DMS 273 (cell line): ENCODE data around the gene FUT7.

Experiments
- DNase-seq: peaks from one replicate; lab custom pipeline; 2025; ENCODE audit not compliant: unreplicated experiment; lab: John Stamatoyannopoulos, UW

FUT7 gene

DNA sequence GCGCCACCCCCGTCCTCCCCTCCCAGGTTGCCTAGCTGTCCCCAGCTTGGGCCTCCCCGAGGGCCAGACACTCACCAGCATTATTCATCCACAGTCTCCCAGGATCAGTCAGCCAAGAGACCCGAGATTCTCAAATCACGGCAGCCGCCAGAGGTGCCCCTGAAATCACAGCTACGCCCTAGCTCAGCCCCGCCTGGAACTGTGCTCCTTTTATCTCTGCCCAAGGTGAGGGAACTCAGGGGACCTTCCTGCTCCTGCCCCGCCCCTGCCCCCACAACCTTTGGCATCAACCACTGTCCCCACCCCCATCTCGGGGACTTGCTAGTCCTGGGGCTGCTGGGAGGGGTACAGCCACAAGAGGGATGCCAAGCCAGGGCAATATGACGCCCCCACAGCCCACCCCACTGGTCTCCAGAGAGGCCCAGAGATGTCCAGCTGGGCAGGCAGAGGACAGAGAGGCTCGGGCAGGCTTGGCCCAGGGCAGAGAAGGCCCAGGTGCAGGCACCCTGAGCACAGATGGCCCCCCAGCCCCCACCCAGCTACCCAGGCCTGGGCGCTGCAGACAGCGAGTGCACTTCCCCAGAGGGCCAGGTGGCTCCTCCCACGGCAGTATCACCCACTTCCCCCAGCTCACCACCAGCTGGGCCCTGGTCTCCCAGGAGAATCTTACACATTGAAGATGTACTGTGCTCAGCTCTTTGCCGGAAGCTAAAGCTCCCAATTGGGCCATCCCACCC lies at the start of gene FUT7:
FUT7 (minus strand) TSS at position 185 of the 737 bp plus-strand sequence; CDS start at position 88, 97 bp downstream.
- DNase-seq, result peak; percentile 42

DNA sequence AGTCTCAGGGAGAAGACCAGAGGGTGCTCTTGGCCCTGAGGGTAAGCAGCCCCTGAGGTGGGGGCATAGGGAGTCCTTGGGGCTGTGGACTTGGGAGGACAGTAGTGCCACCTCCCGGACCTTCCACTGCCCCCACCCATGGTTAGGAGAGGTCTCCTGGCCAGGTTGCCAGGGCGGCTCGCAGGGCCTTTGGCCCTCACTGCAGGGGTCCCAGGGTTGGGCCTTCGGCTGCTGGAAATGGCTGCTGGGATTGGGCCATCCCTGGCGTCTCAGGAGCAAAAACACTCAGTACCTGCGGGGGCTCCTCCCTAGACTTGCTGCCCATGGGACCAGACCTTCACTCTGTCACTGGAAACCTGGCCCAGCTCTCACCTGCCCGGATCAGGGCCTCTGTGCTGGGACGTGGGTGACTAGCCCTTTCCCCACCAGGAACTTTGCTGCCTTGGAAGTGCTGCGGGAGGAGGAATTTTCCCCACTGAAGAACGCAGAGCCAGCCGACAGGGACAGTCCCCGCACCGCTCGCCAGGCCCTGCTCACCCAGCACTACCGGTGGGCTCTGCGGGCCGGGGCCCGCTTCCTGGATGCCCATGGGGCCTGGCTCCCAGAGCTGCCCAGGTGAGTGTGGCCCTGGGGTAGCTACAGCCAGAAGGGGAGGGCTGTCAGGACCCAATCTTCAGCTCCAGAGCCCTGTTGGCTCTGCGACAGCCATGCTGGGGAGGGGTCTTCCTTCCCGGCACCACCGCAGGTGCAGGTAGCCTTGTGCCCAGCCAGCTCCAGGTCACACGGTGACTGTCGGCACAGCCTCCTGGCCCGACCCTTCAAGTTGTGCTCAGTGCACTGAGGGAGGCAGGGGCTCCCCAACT lies 48.6 kb upstream of the FUT7 start:
- DNase-seq, result no peak

GRCh38 chr9:137079401-137079787 lies 47.5 kb upstream of the FUT7 start:
- no peak for DNase-seq

DNA sequence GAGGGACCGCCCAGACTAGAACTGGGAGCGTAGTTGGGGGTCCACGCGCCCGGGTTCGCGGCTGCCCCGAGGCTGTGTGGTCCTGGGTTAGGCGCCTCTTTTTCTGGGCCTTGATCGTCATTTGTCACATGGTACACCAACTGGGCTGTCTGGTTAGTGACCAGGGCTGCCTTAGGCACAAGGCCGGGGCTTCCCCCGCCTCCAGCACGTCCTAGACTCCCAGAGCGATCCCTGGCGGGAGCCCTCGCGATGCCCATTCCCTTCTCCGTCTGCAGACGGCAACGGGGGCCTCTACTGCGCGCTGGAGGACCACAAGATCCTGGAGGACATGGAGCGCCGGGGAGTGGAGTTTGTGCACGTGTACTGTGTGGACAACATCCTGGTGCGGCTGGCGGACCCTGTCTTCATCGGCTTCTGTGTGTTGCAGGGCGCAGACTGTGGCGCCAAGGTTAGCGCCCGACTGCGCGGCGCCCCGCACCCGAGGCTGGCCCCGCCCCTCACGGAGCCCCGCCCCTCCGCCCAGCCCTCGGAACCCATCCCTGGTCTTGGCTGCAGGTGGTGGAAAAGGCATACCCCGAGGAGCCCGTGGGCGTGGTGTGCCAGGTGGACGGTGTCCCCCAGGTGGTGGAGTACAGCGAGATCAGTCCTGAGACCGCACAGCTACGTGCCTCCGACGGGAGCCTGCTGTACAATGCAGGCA lies 47.0 kb upstream of the FUT7 start:
- no peak for DNase-seq

GRCh38 chr9:137077758-137078693 lies 46.1 kb upstream of the FUT7 start:
- DNase-seq, result no peak

- DNase-seq, result peak; percentile 69
These were observed 45.3 kb upstream of the FUT7 start, which contains the start of gene UAP1L1 for GRCh38 chr9:137077010-137077747. UAP1L1 (plus strand) TSS chr9:137077517; CDS start chr9:137077533, 16 bp downstream.

GRCh38 chr9:137076636-137077009 lies 44.7 kb upstream of the FUT7 start:
- DNase-seq, result no peak

DNA sequence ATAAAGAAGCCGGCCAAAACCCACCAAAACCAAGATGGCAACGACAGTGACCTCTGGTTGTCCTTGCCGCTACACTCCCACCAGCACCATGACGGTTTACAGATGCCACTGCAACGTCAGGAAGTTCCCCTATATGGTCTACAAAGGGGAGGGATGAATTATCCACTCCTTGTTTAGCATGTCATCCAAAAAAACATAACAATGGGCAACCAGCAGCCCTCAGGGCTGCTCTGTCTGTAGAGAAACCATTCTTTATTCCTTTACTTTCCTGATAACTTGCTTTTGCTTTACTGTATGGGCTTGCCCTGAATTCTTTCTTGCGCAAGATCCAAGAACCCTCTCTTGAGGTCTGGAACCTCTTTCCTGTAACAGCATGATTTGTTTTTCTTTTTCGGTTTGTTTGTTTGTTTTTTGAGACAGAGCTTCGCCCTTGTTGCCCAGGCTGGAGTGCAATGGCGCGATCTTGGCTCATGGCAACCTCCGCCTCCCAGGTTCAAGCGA lies 43.4 kb upstream of the FUT7 start:
- no peak for DNase-seq

DNA sequence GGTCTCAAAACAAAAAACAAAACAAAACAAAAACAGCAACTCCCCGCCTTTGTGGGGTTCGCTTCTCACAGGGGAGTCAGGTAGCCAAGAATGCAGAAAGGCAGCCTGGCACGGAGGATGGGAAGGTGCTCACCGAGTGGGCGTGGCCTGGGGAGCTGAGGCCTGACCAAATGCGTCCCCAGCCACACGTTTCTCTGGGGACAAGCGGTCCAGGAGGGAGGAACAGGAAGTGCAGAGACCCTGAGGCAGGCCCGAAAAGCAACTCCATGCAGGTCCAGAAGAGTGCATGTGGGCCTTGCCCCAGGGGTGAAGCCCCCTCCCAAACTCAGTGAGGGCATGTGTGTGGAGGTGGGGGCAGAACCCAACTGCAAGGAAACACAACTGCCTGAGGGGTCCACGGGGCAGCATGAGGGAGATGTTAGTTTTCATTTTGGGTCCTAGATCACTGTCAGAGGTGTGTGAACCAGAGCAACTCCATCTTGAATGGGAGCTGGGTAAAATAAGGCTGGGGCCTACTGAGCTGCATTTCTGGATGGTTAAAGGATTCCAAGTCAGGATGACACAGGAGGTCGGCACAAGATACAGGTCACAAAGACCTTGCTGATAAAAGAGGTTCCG lies 42.9 kb upstream of the FUT7 start:
- no peak for DNase-seq

- DNase-seq, result no peak
These were observed 42.1 kb upstream of the FUT7 start for GRCh38 chr9:137073992-137074399.

- no peak for DNase-seq
These were observed 39.4 kb upstream of the FUT7 start for GRCh38 chr9:137071282-137071681.

DNA sequence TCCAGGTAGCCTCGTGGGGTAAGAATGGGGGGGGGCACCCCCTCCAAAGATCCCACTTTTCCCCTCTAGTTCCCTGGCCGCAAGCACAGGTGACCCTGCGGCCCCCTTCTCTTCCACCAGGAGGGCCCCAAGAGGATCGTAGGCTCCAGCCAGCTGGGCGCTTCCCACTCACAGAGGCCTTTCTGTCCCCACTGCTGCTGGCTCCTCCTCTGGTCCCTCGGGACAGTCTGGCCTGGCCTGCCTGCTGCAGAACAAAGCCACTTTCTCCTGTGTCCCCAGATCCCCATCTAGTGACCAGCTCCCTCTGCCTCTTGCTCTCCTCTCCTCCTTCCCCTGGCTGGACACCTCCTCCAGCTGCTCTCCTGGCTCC lies 39.0 kb upstream of the FUT7 start:
- no peak for DNase-seq

DNA sequence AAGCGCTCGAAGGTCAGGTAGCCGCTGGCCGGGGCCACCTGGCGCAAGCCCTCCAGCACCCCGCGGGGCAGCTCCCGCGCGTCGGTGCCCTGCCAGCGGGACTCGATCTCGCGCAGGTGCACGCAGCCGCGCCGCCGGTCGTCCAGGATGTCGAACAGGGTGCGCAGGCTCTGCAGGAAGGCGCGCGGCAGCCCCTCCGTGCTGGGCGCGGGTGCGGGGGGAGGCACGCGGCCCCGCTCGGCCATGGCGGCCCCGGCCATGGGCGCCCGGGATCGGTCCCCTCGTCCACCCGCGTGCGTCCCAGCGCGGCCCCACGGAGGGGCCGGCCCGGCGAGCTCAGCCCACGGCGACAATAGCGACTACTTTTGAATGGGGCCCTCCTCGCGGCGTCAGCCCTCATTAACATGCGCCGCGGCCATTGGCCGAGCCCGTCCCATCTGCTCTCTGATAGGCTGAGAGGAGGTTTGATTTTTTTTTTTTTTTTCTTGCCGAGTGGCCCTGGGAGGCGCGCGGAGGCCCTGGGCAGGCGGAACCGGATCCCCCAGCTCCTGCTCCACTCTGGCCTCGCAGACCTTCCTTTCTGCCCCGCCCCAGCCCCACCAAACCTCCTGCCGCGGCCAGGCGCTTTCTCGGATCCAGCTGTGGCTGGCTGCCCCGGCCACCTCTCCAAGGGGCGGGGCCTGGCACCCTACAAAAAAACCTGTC lies 38.5 kb upstream of the FUT7 start, which contains the start of gene SAPCD2:
SAPCD2 (minus strand) TSS at position 357 of the 705 bp plus-strand sequence; CDS start at position 260, 97 bp downstream.
- peak; percentile 95 for DNase-seq

- peak; percentile 59 for DNase-seq
These were observed 37.7 kb upstream of the FUT7 start for GRCh38 chr9:137069508-137070091.

- DNase-seq, result no peak
These were observed 36.9 kb upstream of the FUT7 start for GRCh38 chr9:137068539-137069507.

- DNase-seq, result peak; percentile 87
These were observed 36.1 kb upstream of the FUT7 start for GRCh38 chr9:137067860-137068538.
